Endodermal cell (in vitro differentiated cells): ENCODE data around the gene PRRC2B. TPM values are rescaled to one million over a fixed set of nuclear protein-coding genes. Genes with fewer than 3 reads are reported as not detected.

Source experiments
- DNase-seq: peaks from one replicate; pipeline ENCODE4 v3.0.0-alpha.2; 2017
- H3K27ac ChIP-seq: 2 replicates; pipeline ENCODE4 v1.5.1; 2013; ENCODE audit warnings: mild to moderate bottlenecking, low read depth, low read length, moderate library complexity
- H3K27me3 ChIP-seq: 2 replicates; pipeline ENCODE4 v1.6.1; 2013; ENCODE audit warnings: mild to moderate bottlenecking, low read length, moderate library complexity; ENCODE audit not compliant: insufficient read depth, control insufficient read depth, poor library complexity, severe bottlenecking
- H3K36me3 ChIP-seq: 2 replicates; pipeline ENCODE4 v1.7.0; 2013; ENCODE audit warnings: mild to moderate bottlenecking, low read length, moderate library complexity; ENCODE audit not compliant: control insufficient read depth, insufficient read depth
- H3K4me1 ChIP-seq: one replicate; pipeline ENCODE4 v1.7.0; 2013; ENCODE audit warnings: low read length; ENCODE audit not compliant: control insufficient read depth, insufficient read depth
- H3K4me3 ChIP-seq: 2 replicates; pipeline ENCODE4 v1.5.1; 2013; ENCODE audit warnings: mild to moderate bottlenecking, low read length, moderate library complexity
- H3K9ac ChIP-seq: 2 replicates; pipeline ENCODE4 v1.6.1; 2013; ENCODE audit warnings: mild to moderate bottlenecking, low read length, moderate library complexity; ENCODE audit not compliant: poor library complexity, severe bottlenecking; ENCODE audit errors: extremely low read depth
- H3K9me3 ChIP-seq: 2 replicates; pipeline ENCODE4 v1.6.1; 2013; ENCODE audit warnings: mild to moderate bottlenecking, low read length, moderate library complexity; ENCODE audit not compliant: control insufficient read depth
- H3K27ac Mint-ChIP-seq: 2 replicates; pipeline ENCODE4 v1.8.0; 2020; ENCODE audit warnings: mixed read lengths
- H3K27me3 Mint-ChIP-seq: 2 replicates; pipeline ENCODE4 v1.8.0; 2021; ENCODE audit warnings: mild to moderate bottlenecking, mixed read lengths; ENCODE audit not compliant: insufficient read depth
- H3K36me3 Mint-ChIP-seq: 2 replicates; pipeline ENCODE4 v1.8.0; 2020; ENCODE audit warnings: low read depth, mixed read lengths
- H3K4me1 Mint-ChIP-seq: 2 replicates; pipeline ENCODE4 v1.8.0; 2020; ENCODE audit warnings: mixed read lengths
- H3K4me3 Mint-ChIP-seq: 2 replicates; pipeline ENCODE4 v1.8.0; 2020; ENCODE audit warnings: mild to moderate bottlenecking, moderate library complexity, mixed read lengths
- H3K9me3 Mint-ChIP-seq: 2 replicates; pipeline ENCODE4 v1.8.0; 2020; ENCODE audit warnings: mild to moderate bottlenecking, mixed read lengths
- WGBS, 2 experiments: methylation state at CpG; one replicate each; pipeline versions ENCODE4 v1.1.5 to v1.1.7; 2013; ENCODE audit warnings: missing lambda C conversion rate in 2 of 2, mixed read lengths in 1 of 2; ENCODE audit not compliant: insufficient coverage in 1 of 2, insufficient read length in 1 of 2; 5-methylcytosine and 5-hydroxymethylcytosine counted together
- total RNA-seq, 2 donors: library from RNA; stranded (reverse); fragmentation: NEBNext Ultra II Directional in 1 of 2; extraction: Animal tissue kit (Norgen Biotek cat#: 25700) in 1 of 2; gene quantifications; 2 replicates in 1 of 2; 3 replicates in 1 of 2; pipeline ENCODE4 v1.2.1, GENCODE V29; 2021
- TF ChIP-seq, protein P1 (sequence below): fragments of 200-600 bp; sonication (generic); conservative IDR thresholded peaks from 2 replicates; pipeline ENCODE4 v1.5.0; 2021; ENCODE audit warnings: antibody characterized with exemption, mild to moderate bottlenecking

PRRC2B gene
- total RNA-seq, 2 donors from 2014 or later: 309 to 334 TPM

DNA sequence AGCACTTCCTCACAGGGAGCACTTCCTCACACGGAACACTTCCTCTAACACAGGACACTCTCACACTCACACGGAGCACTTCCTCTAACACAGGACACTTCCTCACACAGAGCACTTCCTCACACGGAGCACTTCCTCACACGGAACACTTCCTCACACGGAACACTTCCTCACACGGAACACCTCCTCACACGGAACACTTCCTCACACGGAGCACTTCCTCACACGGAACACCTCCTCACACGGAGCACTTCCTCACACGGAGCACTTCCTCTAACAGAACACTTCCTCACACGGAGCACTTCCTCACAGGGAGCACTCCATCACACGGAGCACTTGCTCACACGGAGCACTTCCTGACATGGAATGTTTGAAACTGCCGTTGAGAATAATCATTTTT lies 122.2 kb downstream of the PRRC2B start:
- Mint-ChIP-seq H3K27me3 (no peaks in the 10 kb centered on the region), H3K4me3 (no peak overlapping the region), H3K36me3 (peaks cover 52% of the 10 kb centered on the region), H3K4me1 (peaks cover 2% of the 10 kb centered on the region), H3K9me3 (no peaks in the 10 kb centered on the region), H3K27ac (no peak overlapping the region)
- Histone ChIP-seq H3K27ac (no peak overlapping the region), H3K9me3 (peaks cover 15% of the 10 kb centered on the region), H3K4me3 (no peak overlapping the region), H3K4me1 (no peaks in the 10 kb centered on the region), H3K27me3 (peaks cover 16% of the 10 kb centered on the region), H3K9ac (no peak overlapping the region), H3K36me3 (peaks cover 92% of the 10 kb centered on the region)
- WGBS, 2 experiments: 87 to 88% methylated on average over 13 to 14 of the region's 15 CpGs
- DNase-seq: no peak
- TF ChIP-seq, protein P1, sequence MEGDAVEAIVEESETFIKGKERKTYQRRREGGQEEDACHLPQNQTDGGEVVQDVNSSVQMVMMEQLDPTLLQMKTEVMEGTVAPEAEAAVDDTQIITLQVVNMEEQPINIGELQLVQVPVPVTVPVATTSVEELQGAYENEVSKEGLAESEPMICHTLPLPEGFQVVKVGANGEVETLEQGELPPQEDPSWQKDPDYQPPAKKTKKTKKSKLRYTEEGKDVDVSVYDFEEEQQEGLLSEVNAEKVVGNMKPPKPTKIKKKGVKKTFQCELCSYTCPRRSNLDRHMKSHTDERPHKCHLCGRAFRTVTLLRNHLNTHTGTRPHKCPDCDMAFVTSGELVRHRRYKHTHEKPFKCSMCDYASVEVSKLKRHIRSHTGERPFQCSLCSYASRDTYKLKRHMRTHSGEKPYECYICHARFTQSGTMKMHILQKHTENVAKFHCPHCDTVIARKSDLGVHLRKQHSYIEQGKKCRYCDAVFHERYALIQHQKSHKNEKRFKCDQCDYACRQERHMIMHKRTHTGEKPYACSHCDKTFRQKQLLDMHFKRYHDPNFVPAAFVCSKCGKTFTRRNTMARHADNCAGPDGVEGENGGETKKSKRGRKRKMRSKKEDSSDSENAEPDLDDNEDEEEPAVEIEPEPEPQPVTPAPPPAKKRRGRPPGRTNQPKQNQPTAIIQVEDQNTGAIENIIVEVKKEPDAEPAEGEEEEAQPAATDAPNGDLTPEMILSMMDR: no peak

DNA sequence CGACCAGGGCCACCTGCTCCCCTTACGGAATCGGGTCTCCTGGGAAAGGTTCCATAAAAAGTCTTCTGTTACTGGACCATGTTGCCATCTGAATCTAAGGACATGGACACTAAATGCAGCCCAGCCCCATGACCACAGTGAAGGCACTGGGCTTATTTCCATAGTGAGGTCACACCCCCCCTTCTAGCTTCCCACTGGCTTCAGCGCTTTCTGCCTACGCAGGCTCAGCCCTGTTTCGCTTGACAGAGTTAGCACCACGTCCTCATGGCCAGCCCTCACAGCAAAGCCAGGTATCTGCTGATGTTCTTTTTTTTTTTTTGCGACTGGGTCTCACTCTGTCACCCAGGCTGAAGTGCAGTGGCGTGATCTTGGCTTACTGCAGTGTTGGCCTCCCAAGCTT lies 123.0 kb downstream of the PRRC2B start:
- Histone ChIP-seq H3K4me3 (no peak overlapping the region), H3K9ac (no peak overlapping the region), H3K4me1 (no peaks in the 10 kb centered on the region), H3K27me3 (peaks cover 10% of the 10 kb centered on the region), H3K9me3 (peaks cover 15% of the 10 kb centered on the region), H3K27ac (no peak overlapping the region), H3K36me3 (peaks cover 90% of the 10 kb centered on the region)
- Mint-ChIP-seq H3K27ac (no peak overlapping the region), H3K4me3 (no peak overlapping the region), H3K9me3 (no peaks in the 10 kb centered on the region), H3K36me3 (peaks cover 51% of the 10 kb centered on the region), H3K4me1 (no peaks in the 10 kb centered on the region), H3K27me3 (no peaks in the 10 kb centered on the region)
- 96 to 100% methylated on average over 8 to 9 of the region's 9 CpGs for WGBS, 2 experiments
- TF ChIP-seq, protein P1: no peak
- no peak for DNase-seq

DNA sequence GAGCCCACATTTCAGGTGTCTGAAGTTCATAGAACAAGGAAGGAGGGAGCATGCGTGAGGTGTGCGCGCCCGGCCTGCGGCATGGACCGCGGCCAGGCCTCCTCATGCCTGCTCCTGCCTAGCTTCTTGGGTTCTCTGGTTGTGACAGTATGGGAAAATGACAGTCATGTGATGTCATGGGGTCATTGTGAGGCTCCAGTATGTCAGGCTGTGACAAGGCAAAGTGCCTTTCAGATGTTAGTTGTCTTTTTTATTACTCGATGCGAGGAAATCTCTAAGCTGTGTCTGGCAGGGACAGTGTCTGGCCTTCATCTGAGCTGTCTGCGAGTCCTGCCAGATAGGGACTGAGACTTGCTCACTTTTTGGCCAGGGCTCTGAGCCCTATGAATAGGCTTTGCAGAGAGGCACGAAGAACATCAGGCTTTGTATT lies 123.9 kb downstream of the PRRC2B start:
- Mint-ChIP-seq H3K27ac (no peak overlapping the region), H3K27me3 (no peaks in the 10 kb centered on the region), H3K9me3 (no peaks in the 10 kb centered on the region), H3K4me3 (no peak overlapping the region), H3K4me1 (no peaks in the 10 kb centered on the region), H3K36me3 (peaks cover 49% of the 10 kb centered on the region)
- H3K9ac ChIP-seq: no peak overlapping the region
- H3K27ac ChIP-seq: no peak overlapping the region
- 95 to 98% methylated on average over 11 of the region's 11 CpGs for WGBS, 2 experiments
- peaks cover 2% of the 10 kb centered on the region for H3K27me3 ChIP-seq
- TF ChIP-seq, protein P1: no peak
- DNase-seq: no peak
- no peak overlapping the region for H3K4me3 ChIP-seq
- H3K36me3 ChIP-seq: peaks cover 83% of the 10 kb centered on the region
- H3K4me1 ChIP-seq: no peaks in the 10 kb centered on the region
- H3K9me3 ChIP-seq: peaks cover 15% of the 10 kb centered on the region
